Cardiac septum (tissue), 1 donor: ENCODE data around the gene VSTM4. TPM values are rescaled to one million over a fixed set of nuclear protein-coding genes. Genes with fewer than 3 reads are reported as not detected.

Experiments
- DNase-seq: peaks from one replicate; pipeline ENCODE4 v3.0.0-alpha.2; 2020; ENCODE audit warnings: low spot score
- intact Hi-C: fragments of 100-400 bp; cut with DNase I; formaldehyde crosslinking; loops from one replicate; pipeline ENCODE4 v1.14.0; 2022
- total RNA-seq: library from RNA; stranded (reverse); fragmentation: NEBNext Ultra II Directional; extraction: Animal tissue kit (Norgen Biotek cat#: 25700); gene quantifications from one replicate; pipeline ENCODE4 v1.2.1, GENCODE V29; 2021
- donor health status: DM: no; HTN: no; CAD: no.

Gene VSTM4
- total RNA-seq, 1 donor from 2014 or later, result 24.4 TPM

DNA sequence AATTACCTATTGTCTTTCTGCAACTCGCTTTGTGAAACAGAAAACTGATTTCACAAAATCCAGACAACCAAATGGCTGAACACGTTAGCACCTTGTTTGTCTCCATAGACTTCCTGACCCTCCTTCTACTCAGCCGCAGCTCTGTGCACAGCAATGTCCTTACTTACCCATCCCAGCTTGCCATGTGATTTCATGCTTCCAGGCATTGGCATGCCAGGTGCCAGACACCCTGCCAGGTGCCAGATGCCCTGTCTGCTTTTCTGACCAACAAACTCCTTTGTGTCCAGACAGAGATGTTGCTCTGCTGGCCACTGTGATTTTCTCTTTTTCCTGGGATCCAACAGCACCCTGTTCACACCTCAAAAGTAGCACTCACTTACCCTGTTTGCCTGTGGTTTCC lies 34.6 kb upstream of the VSTM4 start:
- DNase-seq, result no peak
- intact Hi-C loops, result no loop called here

DNA sequence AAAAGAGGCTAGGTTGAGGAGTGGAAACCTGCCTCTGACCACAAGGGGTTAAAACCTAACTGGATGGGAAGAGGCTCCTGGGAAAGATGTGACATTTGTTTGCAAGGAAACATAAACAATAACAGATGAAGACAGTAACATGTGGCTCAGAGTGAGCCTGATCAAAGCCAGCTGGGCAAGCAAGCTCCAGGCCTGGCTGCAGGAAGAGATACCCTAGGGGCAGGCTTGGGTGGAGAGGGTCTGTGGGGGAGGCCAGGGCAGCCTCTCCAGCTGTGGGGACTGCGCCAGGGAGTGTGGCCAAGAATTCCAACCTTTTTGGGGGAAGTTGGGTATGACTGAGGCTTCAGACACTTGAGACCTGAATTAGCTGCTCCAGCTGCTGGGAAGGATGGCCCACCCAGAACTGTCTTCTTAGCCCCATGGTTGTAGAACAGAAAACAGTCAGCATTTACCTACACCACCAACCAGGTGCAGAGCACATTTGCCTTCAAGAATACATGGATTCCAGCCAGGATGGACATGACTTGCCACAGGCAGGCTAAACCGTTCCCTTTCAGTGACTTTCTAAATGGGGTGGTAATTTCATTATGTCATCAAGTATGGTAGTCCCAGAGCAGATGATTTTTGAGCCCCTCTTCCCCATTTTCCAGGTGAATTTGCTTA lies 28.9 kb upstream of the VSTM4 start:
- no peak for DNase-seq
- intact Hi-C loops, result no loop called here

DNA sequence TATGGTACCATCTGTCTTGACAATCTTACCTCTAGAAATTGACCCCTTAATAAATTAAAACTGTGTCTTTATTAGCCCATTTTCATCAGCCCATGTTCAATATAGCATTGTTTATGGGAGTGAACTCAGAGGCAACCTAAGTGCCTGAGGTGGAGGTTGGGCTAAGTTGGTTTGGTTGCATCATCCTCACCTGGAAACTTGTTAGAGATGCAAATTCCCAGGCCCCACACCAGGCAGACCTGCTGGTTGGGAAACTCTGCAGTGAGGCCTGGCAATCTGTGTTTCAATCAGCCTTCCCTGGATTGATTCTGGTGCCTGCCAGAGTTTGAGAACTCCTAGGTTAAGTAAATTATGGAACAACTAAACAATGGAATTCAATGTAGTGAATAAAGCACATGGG lies 27.9 kb upstream of the VSTM4 start:
- no peak for DNase-seq
- intact Hi-C loops, result no loop called here

DNA sequence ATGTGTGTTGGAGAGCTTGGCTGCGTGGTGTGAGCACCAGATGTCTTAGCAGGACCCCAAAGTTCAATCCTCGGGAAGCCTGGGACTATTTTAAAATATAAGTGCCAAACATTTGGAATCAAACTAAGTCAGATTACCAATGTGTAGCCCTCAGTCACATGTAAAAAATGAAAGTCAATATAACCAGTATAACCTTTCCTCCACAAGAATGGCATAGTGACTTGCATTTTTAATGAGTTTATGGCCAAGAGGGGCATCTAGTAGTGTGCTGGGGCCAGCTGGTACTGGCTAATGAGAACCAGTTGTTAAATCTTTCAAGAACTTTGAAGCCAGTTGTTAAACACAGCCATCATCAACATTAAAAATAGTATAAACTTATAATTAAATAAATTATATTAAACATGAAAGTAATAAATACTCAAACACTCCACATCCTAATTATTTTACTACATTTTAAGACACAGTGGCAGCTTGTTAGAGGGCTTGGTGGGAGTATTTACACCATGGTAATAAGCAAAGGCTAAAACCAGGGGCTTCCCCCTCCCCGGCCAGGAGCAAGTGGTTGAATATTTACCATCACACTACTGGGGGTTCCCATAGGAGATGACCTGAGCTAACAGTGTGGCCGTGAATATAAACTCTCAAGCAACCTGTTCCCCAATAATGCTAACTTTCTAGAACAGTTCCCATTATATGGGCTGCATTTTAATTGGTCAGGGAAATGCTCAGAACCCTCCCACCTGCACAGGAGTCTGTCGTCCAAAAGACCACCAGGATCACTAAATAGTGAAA lies 26.4 kb upstream of the VSTM4 start:
- no peak for DNase-seq
- intact Hi-C loops, result no loop called here

DNA sequence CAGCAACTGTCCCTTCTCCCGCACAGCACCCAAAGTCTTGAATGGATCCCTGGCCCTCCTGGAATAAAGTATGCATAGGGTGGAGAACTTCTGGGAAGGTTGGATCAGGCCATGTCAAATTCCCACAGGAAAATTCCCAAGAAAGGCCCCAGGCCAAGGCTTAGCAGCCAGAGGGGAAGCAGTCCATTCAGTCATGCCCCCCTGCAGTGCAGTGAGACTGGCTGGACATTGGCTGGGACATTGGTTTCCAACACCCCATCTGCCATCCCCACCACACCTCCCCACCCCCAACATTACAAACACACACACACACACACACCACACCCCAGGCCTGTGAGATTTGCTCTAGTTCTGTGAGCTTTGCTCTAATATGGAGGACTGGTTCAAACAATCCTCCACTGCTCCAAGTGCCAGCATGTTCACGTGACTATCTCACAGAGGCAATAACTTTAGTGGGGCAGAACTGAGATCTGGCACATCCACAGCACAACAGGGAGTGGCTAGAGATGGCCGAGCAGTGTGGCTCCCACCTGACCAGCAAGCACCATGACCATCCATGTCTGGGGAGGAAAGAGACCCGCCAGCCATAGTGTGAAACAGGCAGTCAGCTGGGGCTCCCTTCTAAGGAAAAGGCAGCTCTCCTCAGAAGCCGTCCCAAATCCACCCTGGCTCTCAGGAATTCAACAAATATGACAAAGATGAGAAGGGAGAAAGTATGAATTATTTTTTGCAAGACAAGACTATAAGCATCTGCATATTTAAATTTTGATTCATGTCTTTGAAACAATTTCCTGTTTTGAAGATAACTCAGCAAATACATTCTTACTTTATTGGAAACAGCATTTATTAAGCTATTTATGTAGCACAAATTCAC lies 25.2 kb upstream of the VSTM4 start:
- DNase-seq, result no peak
- intact Hi-C loops, result no loop called here

DNA sequence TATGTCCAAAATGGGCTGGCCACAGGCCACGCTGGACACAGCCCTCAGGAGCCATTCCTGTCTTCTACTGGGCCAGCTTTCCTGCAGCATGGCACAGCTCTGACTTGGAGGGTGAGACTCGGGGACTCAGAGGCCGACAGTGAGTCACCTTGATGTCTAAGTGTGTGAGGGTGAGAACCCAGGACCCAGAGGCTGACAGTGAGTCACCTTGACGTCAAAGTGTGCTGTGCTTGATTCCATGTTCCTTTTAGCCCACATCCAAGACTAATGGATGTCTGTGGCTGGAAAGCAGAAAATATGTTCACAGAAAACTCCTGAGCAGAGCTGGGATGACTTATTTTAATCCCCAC lies 24.5 kb upstream of the VSTM4 start:
- intact Hi-C loops, result no loop called here
- DNase-seq, result no peak

DNA sequence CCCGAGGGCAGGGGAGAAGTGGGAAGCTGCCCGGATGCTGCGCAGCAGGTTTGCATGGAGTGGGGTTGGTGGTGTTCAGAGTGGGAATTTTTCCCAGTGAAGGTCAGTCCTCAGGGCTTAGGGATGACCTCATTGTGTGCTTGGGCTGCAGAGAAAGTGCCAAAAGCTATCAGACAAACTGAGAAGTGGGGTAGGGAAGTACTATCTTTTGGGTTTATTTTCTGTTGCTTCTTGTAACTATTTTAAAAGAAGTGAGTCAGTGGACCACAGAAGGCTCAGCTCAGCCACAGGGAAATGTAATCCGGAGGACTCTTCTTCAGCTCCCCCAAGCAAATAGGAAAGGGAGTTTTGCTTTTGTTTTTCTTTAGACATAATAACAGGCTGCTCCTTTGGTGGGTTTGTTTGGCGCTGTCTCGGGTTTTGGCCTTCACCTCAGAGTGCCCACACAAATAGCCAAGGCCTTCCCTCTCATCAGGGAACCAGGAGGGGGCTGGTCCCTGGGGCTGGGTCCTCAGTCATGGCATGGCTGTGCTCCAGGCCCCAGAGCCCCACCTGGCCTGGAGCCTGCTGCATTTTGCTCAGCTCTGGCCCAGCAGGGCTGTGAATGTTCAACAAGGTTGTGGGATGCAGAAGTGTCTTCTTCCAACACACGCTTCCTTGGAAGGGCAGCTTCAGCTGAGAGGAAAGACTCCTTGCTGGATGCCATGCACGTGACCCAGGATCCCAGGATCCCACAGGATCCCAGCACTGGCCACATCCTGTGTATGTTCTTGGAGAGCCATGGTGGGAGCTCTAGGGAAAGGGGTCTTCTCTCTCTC lies 23.9 kb upstream of the VSTM4 start:
- DNase-seq, result no peak

DNA sequence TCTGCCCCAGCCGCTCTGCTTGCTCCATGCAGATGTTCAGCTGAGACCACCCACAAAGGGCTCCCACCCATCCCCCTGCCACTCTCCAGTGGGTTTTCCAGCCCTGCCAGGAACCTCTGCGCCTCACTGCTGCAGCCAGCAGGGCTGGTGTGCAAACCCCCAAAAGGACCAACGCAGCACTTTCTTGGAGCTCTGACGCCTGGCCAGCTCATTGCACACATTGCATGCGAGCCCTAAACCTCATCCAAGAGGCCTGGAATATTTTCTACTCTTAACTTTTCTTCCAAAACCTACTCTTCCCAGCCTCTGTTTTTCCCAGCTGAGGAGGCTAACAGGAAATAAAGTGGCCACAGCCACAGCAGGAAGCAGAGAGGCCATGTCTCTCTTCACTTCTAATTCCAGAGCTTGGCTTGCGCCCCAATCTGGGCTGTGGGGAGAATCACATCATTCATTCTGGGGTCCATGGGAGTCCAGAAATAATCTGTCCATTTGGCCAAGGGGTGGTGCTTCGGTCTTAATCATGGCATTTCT lies 23.1 kb upstream of the VSTM4 start:
- intact Hi-C loops, result no loop called here
- no peak for DNase-seq

More for the DNA sequence above, 23.9 kb upstream of the VSTM4 start:
- intact Hi-C loops, result no loop called here

DNA sequence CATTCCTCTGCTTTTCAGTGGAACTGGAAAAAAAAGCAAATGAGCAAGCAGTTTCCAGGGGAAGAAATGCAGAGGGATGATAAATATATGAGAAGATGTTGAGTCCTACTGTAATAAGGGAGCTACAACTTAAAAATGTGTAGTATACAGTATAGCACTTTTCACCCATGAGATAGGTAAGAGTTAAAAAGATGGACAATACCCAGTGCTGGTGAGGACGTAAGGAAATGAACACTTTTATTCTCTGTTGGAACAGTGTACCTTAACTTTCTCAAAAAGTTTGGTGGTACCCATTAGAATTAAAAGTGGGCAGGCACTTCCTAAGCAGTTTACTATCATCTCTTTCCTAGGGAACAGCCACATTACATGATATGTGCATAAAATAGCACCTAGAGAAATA lies 21.2 kb upstream of the VSTM4 start:
- intact Hi-C loops, result no loop called here
- no peak for DNase-seq

DNA sequence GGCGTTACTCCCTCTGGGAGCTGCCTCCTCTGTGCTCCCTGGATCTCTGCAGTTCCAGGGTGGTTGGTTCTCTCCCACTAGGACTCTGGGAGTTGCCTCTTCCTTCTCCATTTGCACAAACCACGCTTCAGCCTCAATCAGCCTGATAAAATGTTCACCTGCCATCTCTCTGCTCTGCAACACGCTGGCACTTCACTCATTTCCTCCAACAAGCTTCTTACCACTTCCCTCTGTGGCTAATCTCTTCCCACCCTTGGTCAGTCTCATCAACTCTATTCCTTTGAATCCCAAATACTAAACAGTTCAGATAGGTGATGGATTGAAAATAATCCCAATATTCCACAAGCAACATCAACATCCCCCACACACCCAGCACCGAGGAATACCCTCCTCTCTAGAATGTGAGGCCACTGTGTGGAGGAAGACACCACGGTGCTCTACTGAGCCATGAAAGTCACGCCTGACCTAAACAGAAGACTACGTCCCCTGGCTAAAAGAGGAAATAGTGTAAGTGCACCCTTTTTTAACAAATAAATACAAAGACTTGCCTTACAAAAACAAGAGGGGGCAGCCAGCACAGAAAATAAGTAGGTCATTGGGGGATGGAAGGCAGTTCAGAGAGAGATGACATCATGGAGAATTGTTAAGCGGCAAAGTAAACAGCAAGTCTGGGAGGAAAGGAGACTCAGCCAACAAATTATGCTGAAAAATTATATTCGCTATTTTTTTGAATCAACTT lies 20.4 kb upstream of the VSTM4 start:
- intact Hi-C loops, result no loop called here
- no peak for DNase-seq

DNA sequence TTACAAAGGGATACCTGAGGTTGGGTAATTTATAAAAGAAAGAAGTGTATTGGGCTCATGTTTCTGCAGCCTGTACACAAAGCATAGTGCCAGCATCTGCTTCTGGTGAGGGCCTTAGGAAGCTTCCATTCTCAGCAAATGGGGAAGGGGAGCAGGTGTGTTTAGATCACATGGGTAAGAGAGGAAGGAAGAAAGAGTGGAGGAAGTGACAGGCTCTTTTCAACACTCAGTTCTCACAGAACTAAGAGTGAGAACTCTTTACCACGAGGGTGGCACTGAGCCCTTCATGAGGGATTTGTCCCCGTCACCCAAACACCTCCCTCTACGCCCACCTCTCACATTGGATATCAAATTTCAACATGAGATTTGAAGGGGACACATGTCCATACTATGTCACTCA lies 19.0 kb upstream of the VSTM4 start:
- intact Hi-C loops, result no loop called here
- DNase-seq, result no peak

DNA sequence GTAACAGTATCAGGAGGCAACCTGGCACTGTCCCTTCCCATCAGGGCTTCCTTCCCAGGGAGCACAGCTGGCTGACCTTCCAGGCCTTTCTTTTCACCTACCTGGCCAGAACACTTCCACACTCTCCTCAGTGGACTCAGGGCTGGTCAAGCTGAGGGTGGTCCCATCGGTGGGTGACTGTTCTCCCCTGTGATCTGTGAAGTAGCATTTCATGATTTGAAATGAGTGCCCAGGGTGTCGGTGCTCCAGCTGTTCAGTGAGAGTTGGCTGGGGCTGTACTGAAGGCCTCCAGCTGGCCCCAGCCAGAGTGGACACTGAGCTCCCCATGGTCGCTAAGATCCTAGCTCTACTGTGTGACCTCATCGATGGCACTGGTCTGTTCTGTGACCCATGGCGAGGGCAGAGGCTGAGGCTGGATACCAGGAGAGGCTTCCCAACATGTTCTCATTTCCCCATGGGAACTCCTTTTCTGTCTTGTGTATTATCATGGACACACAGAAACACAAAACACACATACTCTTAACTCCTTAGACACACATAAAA lies 18.5 kb upstream of the VSTM4 start, which contains the start of gene FAM170B:
Gene FAM170B (minus strand): TSS at position 316 of the 543 bp plus-strand sequence. CDS start 103 bp downstream, at position 213.
- no peak for DNase-seq
- intact Hi-C loops, result no loop called here

DNA sequence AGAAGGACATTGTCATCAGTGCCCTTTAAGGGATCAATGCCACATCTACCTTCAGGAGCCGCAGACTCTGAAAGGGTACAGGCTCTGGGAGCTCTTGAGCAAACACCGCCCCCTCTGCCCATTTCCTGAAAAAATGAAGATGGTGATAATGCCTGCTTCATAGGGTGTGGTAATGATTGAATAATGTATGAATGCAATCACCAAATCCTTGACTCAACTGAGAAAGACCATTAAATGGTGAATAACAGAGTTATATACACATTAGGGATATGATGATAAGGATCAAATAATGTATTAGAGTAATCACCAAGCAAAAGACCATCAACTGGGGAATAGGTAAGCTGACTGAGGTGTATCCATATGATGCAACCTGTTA lies 17.0 kb upstream of the VSTM4 start:
- no peak for DNase-seq
- intact Hi-C loops, result no loop called here

DNA sequence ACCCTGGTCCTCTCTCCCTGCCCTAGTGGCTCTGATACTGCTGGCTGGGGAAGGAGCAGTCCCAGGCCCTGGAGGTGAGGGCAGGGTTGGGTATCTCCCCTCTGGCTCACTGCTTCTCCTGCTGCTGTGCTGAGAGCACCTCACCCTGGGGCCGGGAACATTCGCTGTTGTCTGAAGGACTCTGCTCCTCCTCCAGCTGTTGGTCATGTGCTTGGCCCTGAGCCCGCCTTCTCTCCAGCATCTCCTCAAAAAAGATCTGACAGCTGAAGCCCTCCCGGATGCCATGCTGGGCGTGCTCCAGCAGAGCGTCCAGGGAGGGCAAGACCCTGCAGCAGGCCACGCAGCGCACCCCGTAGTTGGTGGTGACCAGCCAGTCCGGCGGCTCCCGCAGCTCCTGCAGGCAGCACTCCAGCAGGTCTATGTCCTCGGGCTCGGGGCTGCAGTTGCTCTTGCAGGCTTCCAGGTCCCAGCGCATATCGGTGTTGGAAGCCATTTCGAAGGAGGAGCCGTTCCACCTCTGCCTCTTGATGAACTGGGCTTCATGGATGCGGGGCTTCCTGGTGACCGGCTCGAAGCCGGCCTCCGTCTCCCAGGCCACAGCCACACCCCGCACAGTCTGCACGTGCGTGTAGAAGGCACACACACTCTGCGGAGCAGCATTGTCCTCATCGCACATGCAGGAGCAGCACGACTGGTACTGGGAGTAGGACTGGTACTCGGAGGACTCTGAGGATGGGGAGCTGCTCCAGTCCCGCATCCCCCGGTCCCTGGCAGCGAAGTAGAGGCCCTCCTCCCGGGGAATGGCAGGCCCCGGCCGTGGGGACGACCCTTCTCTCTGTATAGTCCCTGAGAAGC lies 16.4 kb upstream of the VSTM4 start:
- intact Hi-C loops, result no loop called here
- no peak for DNase-seq

DNA sequence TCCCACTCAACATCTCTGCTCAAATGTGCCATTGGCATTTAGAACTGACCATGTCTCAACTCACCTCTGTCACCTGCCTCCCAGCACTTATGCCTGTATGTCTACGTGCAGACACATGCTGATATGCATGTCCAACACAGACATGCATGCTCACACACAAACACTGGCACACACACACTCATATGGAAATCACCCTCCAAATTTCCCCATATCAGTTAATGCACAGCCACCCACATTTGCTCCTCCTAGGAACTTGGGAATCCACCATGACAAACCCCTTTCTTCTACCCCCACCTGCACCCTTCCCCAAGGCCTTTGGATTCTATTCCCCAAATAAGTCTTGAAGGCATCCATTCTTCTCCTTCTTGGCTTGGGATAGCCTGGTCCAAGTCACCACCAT lies 14.1 kb upstream of the VSTM4 start:
- intact Hi-C loops, result no loop called here
- DNase-seq, result no peak

DNA sequence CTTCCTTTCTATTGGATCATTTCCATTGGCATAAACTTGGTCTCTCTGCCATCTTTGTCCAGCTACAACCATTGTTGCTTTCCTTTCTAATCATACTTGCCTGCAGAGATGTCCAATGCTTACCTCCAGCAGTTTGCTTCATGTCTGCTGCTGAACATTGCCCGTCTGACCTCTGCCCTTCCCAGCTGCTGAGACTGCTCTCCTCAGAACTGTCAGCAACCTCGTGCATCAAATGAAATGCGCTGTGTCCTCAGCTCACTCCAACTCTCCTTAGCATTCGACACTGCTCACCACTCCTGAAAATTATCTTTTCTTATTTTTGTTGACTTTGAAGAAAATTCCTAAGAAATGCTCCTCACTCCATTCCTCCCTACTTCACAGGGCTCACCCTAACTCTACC lies 13.5 kb upstream of the VSTM4 start:
- intact Hi-C loops, result no loop called here
- DNase-seq, result no peak
